Measurements from ENCODE around the gene MRPL44.

The MRPL44 gene

DNA sequence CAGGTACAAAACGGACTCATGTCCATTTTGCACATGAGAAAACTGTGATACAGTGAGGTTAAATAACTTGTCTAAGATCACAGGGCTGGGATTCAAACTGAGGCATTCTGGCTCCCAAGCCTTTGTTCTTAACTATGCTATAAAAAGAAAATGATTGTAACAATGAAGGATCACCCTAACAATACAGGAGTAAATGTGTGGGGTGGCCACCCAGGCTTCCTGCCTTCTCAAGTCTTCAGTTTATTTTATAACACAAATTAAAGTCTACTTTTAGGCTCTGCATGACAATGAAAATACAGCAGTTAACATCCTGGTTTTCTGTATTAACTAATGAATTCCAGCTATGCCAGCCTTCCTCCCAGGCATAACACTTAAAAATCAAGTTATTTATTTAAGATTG lies 19.7 kb upstream of the MRPL44 start:
- DNase-seq: no peak

DNA sequence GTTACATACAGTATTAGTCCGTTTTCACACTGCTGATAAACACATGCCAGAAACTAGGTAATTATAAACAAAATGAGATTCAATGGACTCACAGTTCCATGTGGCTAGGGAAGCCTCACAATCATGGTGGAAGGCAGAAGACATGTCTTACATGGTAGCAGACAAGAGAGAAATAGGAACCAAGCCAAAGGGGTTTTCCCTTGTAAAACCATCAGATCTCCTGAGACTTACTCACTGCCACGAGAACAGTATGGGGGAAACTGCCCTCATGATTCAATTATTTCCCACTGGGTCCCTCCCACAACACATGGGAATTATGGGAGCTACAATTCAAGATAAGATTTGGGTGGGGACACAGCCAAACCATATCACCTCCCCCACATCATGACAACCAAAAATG lies 17.8 kb upstream of the MRPL44 start:
- DNase-seq: peak; percentile 24

DNA sequence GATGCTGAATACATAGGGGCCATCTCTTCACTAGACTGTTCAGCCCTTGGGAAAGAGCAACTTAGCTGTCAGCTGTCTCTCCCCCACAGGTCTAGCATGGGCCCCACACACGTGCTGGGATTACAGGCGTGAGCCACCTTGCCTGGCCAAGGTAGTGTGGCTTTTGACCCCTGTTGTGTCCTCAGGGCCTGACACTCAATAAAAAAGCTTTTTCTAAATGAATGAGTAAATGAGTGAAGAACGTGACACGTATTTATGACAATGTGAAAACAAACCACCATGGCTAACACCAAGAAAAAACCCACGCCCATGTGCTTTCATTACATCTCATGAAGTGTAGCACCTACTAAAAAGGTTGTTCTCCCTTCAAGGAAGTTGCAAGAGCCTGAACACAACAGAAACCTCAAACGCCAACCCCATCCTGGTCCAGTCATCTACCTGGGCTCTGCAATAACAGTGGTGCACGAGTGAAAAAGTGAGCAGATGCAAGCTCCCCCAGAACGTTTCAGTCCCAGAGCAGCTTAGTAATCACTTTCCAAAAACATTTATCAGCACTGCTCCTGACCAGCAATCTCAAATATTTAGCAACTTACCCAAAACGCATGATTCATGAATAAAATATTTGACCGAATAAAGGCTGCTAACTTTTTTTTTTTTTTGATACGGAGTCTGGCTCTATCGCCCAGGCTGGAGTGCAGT lies 15.5 kb upstream of the MRPL44 start:
- peak; percentile 82 for DNase-seq

DNA sequence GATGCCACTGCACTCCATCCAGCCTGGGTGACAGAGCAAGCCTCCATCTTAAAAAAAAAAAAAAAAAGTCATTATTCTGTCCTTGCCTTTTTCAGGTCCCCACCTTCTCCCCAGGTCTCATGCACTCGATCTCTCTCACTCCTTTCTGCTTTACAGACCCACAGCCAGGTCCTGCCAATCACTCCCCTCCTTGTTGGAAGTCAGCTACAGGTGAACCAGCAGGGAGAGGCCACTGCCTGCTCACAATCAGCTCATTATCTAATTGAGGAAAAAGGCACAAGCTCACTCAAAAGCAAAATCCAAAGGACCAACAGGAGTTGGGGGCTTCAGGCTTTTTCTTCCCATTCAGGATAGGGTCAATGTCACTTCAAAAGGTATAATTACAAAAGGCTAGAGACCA lies 14.1 kb upstream of the MRPL44 start:
- DNase-seq: no peak

DNA sequence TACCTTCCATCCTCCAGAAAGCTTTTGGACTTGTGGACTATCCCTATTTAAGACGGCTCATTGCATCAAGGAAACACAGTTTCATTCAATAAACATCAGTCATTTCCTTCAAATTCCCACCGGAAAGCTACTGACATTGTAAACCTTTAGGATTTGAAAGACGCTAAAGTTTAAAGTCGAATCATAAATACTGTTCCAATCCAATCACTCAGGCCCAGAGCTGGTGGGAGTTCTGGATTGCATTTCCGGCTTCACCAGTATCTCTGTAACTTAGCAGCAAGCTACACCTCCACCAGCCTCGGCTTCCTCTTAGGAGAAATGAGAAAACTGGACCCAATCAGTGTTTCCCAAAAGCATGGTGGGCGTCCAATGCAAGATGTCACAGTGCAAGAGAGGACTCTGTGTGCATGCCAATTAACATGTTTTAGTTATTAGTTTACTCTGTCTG lies 13.7 kb upstream of the MRPL44 start:
- no peak for DNase-seq

DNA sequence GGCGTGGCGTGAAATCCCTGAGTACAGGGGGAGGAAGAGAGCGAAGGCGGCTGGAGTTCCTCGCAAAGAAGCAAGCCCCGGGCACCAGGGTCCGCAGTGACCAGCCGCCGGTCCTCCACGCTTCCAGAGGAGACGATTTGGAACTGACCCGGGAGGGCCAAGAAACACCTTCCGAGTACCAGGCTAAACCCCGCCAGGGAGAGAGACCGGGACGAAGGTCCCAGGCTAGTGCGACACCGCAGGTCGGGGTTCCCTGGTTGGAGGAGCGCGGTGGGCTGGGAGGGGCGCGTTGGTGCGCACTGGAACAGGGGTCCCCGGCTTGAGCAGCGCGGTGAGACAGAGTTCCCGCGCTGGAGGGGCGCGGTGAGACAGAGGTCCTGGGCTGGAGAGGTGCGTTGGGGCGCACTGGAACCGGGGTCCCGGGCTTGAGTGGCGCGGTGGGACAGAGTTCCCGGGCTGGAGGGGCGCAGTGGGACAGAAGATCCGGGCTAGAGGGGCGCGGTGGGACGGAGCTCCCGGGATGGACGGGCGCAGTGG lies 13.0 kb upstream of the MRPL44 start:
- DNase-seq: peak; percentile 34

DNA sequence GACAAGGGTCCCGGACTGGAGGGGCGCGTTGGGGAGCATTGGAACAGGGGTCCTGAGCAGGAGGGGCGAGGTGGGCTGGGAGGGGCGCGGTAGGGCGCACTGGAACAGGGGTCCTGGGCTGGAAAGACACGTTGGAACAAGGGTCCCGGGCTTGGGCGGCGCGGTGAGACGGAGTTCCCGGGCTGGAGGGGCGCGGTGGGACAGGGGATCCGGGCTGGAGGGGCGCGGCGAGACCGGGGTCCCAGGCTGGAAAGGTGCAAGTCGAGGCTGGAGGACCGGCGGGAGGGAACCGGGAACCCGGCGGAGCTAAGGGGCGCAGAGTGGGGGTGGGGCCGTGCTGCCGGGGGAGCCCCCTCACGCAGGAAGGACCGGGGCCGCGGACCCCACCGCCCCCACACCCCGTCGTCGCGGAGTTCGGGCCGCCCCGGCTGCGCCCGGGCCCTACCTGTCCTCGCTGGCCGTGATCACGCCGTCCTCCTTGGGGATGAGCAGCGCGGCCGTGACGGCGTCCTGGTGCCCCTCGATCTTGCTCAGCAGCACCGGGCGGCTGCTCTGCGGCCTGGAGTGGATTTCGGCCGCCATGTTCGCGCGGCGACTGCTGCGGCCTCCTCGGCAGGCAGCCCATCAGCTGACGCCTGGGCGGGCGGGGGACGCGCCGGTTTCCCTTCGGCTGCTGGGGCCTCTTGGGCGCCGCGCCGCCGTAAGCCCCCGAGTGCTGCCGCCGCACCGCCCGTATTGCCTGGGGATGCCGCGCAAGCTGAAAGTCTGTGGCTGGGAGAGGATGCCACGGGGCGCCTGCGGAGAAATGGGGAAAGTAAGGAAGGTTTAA lies 12.3 kb upstream of the MRPL44 start, which contains the start of gene WDFY1:
Gene WDFY1 (minus strand): TSS at position 633 of the 829 bp plus-strand sequence. CDS start 51 bp downstream, at position 582.
- DNase-seq: peak; percentile 84

DNA sequence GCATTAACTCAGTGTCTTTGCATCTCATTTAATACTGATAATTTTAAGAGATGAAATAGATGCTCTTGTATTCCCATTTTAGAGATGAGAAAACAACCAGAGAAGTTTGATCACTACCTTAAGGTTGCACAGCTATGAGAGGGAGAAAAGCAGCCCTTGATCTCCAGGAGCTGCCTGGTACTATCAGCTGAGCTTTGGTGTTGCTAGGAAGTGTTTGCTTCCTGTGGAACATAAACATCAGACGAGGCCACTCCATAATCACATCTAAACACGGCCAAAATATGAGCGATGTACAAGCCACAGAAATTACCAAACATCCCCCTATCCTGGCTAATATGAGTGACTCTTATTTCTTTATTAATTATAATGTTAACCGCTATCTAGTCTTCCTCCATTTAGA lies 11.5 kb upstream of the MRPL44 start:
- no peak for DNase-seq

DNA sequence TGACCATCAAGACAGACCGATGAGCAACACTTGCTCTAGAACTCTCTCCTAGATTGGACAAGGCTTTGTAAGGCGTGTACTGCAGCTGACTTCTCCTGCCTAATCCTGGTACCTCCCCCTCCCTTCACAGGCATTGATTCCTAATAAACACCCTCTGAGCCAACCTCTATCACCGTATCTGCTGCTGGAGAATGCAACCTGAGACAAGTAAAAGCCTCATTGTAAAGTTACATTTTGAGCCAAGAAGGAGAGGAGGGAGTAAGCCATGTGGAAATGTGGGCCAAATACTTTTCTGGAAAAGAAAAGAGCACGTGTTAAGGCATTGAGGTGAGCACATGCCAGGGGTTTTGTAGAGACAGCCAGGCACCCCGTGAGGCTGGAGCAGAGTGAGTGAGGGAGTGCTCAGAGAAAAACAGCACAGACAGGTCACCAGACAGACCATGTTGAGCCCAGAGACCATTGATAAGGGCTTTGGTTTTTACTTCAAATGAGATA lies 9.5 kb upstream of the MRPL44 start:
- DNase-seq: no peak

DNA sequence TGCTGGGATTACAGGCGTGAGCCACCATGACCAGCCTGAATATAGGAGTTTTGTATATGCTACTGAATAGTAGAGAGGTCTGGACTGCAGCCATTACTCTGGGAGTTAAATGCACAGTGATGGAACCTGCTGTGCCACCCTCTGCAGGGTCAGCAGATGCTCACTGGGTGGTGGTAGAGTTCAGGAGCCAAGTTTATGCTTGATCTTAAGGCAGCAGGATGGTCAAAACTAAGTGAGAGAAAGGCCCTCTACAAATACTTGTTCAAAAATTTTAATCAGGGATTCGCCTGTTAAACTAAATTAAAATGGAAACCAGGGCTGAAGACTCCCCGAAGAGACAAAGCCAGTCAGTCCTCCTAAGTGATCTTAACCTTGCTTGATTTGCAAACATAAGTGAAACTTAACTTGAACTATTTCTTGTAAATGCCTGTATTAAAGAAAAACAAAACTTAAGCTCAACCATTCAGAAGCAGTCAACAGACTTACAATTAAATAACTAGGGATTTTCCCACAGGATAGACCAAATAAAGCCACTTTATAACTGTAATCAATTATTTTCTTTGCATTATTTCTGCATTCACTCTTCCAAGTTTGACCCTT lies 7.9 kb upstream of the MRPL44 start:
- DNase-seq: no peak

DNA sequence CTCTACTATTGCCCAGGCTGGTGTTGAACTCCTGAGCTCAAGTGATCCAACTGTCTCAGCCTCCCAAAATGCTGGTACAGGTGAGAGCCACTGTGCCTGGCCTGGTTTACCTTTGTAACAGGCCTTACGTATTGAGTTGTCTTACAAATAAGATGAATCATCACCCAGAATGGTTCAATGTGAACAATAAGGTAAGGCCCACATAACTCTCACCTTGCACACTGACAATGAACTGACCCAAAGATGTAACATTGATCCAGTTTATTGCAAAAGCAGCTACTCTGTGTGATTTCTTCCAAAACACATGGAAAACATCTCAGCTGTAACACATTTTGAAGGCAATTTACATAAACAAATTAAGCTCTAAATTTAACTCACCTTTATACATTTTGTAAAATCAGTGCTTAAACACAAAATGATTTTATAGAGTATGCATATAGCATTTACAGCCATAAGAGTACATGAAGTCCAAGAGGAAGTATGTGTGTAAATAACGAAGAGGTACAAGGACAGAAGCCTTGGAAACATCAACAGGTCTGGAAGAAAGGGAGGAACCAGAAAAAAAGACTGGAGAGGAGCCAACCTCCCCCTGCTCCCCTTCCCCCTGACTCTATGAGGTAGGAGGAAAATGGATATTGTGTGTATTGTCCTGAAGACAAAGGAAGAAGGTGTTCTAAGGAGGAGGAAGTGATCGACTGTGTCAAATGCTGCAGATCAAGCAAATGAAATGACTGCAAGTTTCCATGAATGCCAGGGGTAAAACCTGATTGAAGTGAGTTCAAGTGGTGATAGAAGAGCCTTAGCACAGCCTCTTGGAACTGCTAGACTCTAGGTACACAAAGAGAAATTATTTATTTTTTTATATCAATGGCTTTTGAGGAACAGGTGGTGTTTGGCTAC lies 6.6 kb upstream of the MRPL44 start:
- no peak for DNase-seq

DNA sequence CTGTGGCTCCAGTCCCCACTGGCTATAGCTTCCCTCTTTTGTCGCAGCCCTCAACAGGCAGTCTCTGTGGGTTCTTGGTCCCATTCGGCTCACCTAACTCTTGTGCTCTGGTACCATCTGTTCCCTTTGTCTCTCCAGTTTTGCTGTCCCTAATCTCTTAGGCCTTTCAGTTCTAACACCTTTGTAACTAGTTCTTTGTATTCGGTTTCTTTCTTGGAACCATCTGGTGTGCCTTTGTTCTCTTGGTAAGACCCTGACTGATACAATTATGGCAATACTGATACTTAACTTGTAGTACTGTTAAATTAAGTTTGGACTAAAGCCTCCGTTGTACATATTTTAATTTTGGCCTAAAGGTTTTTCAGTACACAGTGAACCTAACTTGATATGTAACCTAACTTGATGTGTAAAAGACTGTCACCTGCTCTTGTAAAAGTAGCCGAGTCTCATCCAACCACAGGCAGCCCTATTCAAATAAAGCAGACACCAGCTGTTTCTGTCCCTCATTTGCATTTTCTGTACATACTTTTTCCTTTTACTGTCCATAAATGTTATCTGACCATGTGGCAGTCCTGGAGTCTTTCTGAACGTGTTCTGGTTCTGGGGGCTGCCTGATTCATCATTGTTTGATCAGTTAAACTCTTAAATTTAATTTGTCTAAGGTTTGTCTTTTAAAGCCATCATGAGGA lies 4.8 kb upstream of the MRPL44 start:
- DNase-seq: no peak

DNA sequence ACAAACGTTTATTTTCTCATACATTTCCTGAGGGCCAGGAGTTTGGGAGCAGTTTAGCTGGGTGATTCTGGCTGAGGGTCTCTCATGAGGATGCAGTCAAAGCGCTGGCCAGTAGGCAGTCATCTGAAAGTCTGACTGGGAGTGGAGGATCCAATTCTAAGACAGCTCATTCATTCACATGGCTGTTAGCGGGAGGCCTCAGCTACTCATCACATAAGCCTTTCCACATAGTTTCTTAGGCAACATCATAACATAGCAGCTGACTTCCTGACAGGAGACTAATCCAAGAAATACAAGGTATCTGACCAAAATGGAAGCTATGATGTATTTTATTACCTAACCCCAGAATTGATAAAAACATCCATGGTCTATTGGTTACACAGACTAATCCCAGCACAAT lies 2.9 kb upstream of the MRPL44 start:
- DNase-seq: no peak

DNA sequence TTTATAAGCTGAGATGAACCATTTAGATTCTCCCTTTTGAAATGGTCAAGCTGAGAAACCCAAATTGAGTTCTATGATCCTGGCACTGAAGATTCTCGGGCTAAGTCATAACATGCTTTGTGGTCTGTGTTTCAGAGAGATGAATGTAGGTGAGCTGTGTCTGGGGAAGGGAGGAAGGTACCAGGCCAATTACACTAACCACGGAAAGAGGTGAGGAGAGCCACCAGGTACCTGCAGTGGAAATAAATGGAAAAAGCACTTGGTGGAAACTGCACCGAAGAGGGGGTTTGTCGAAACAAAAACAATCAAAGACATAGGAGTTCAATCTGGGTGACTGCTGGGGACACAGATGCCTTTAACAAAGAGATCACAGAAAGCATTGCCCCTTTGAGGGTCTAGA lies 963 bp upstream of the MRPL44 start:
- no peak for DNase-seq

DNA sequence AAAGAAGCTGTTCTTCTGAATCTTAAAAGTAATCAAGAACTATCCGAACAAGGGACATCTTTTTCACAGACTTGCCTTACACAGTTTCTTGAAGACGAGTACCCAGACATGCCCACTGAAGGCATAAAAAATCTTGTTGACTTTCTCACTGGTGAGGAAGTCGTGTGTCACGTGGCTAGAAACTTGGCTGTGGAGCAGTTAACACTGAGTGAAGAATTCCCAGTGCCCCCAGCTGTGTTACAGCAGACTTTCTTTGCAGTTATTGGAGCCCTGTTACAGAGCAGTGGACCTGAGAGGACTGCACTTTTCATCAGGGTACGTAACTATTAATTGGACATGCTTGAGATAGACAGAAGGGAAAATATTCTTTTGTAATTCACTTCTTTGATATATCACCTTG lies 2.4 kb downstream of the MRPL44 start:
- no peak for DNase-seq

DNA sequence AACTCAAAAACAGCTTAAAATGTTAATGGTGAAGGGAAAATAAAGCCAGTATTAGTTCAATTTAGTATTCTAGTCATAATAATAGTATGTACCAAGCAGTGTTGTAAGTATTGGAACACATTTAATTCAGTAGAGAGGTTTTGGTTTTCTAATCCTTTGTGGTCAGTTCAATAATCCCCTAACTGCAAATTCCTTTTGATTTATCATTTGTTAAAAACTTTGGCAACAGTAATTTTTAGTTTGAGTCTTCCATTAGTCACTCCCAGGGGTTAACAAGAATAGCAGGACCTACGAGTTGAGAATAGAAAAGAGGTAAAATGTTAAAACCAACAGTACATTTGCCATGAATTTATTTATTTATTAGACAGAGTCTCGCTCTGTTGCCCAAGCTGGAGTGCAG lies 10.7 kb downstream of the MRPL44 start:
- no peak for DNase-seq

DNA sequence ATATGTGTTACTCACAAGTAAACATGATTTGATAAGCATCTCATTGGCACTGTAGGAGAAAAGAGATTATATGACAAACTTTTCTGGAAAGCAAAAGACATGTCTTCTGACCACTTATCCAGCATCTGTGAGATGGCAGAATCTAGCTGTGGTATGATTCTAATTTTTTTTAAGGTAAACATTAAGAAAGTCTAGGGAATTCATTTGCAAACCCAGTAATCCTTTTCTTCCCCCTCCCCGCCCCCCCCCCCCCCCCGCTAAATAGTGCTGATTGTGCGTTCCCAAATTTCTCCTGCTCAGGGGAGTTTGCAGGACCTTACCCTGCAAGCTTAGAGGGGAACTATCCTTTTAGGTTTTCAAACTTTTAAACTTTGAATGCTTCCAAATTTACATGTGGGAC lies 12.1 kb downstream of the MRPL44 start:
- DNase-seq: no peak

DNA sequence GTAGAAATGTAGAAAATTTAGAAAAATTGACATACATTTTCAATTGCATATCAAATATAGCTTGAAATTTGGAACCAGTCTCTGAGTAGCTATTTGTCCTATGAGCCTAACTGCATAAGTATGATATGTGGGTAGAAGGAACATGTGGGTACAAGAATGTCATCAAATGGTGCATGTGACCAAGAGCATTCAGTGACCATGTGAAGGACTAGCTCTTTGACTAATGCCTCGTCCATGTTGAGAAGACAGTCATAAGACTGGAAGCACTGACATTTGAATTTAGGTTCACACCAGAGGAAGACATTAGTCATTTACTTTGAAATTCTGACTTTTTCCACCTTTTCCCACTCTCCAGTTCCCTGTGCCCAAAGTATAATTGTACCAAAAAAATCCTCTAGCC lies 12.6 kb downstream of the MRPL44 start:
- DNase-seq: no peak

DNA sequence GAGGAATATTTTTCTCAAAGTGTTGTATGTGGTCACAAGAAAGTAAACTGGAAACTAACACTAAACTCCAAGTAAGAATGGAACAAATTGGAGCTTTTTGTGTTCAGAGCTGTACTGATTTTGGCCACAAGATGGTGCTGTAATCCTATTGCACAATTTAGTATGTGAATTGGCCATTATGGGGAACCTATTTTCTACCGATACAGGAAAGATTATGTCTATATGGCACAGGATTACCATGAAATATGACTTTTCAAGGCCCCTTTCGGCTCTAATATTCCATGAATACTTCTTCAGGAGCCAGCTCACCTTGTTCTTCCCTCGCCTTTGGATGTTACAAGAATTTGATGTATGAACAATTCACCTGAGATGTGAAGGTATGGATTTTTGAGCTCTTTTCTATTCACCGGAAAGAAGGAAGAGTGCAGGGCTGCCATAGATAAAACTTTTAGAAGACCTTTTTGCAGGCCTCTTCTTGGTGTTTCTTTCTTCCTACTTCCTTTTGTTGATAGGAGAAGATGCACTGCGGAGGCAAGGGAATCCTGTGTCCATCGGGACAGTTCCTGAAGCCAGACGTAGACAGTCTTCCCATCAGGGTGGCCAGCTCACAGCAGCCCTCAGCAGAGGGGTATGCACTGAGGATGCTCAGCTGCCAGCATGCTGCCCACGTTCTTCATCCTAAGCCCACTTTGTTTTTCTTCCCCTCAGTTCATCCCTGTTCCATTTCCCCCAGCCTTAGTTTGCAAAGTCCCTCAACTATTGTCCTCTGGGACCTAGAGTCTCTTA lies 13.3 kb downstream of the MRPL44 start:
- peak; percentile 32 for DNase-seq

DNA sequence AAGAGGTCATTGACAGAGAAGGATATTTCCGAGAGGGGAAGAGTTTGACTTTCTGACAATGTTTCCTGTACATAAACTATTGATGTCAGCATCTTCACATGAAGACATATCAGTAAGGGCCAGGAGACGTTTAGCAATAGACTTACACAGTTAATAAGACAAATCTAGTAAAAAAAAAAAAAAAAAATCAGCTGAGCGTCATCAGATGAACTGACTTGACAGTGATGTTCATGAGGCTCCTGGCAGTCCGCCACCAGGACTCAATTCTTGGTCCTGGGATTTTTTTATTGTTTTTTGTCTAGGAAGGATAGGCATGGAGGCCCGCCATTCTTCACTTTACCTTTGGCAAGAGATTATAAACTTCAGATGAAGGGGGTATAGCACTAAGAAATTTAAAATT lies 14.5 kb downstream of the MRPL44 start:
- no peak for DNase-seq

DNA sequence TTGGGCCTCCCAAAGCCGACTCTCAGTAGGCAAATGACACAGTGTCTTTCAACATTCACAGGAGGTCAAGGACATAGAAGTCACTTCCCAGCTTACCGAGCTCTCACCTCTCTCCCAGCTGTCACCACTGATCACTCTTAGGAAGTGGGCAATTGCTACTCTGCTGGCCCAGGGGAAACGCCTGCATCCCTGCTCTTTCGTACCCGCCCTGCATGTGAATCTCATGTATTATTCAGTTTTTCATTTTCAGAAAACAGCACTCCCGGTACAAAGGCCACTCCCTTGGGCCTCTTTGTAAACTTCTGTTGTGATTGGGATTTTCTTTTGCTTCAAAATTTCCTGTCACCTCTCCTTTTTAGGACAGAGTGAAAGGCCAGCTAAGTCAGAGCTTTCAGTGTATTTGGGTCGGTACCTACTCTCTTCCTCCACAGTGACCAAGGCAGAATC lies 15.4 kb downstream of the MRPL44 start:
- DNase-seq: no peak
